Trophoblast cell (in vitro differentiated cells and primary cell): ENCODE data around the gene DRAM2.

Experiments
- DNase-seq, 2 donors: peaks; one replicate each; pipeline ENCODE4 v3.0.0-alpha.2; 2016
- H2AFZ ChIP-seq: 2 replicates; pipeline ENCODE4 v1.6.1; 2013; ENCODE audit warnings: low read length, moderate library complexity, mild to moderate bottlenecking; ENCODE audit not compliant: insufficient read depth, poor library complexity
- H2AK5ac ChIP-seq: 2 replicates; pipeline ENCODE4 v1.6.1; 2013; ENCODE audit warnings: mild to moderate bottlenecking, low read length
- H2BK120ac ChIP-seq: 2 replicates; pipeline ENCODE4 v1.6.1; 2013; ENCODE audit warnings: low read length, mild to moderate bottlenecking, moderate library complexity; ENCODE audit not compliant: insufficient read depth, poor library complexity
- H2BK12ac ChIP-seq: 2 replicates; pipeline ENCODE4 v1.6.1; 2013; ENCODE audit warnings: mild to moderate bottlenecking, low read length, moderate library complexity
- H2BK5ac ChIP-seq: 2 replicates; pipeline ENCODE4 v1.6.1; 2013; ENCODE audit warnings: low read length, low read depth, moderate library complexity, mild to moderate bottlenecking; ENCODE audit not compliant: poor library complexity
- H3K14ac ChIP-seq: 2 replicates; pipeline ENCODE4 v1.6.1; 2013; ENCODE audit warnings: mild to moderate bottlenecking, low read length
- H3K18ac ChIP-seq: 2 replicates; pipeline ENCODE4 v1.6.1; 2013; ENCODE audit warnings: mild to moderate bottlenecking, low read length
- H3K23ac ChIP-seq: 2 replicates; pipeline ENCODE4 v1.6.1; 2013; ENCODE audit warnings: low read length
- H3K27ac ChIP-seq: 2 replicates; pipeline ENCODE4 v1.5.1; 2013; ENCODE audit warnings: low read depth, mild to moderate bottlenecking, inconsistent platforms, low read length, moderate library complexity
- H3K27me3 ChIP-seq: 2 replicates; pipeline ENCODE4 v1.6.1; 2013; ENCODE audit warnings: inconsistent platforms, mild to moderate bottlenecking, low read length, moderate library complexity; ENCODE audit not compliant: insufficient read depth
- H3K36me3 ChIP-seq, 2 experiments: 1 replicate in 1 of 2; 2 replicates in 1 of 2; pipeline ENCODE4 v1.6.1; 2013; ENCODE audit warnings: low read length in 2 of 2, mild to moderate bottlenecking in 2 of 2, moderate library complexity in 1 of 2; ENCODE audit not compliant: insufficient read depth in 2 of 2, control insufficient read depth in 1 of 2
- H3K4ac ChIP-seq: 2 replicates; pipeline ENCODE4 v1.6.1; 2013; ENCODE audit warnings: low read depth, mild to moderate bottlenecking, low read length, moderate library complexity
- H3K4me1 ChIP-seq, 2 experiments: 1 replicate in 1 of 2; 2 replicates in 1 of 2; pipeline ENCODE4 v1.6.1; 2013; ENCODE audit warnings: low read length in 2 of 2, mild to moderate bottlenecking in 2 of 2, moderate library complexity in 1 of 2; ENCODE audit not compliant: insufficient read depth in 2 of 2, control insufficient read depth in 1 of 2
- H3K4me2 ChIP-seq: 2 replicates; pipeline ENCODE4 v1.6.1; 2013; ENCODE audit warnings: inconsistent platforms, mild to moderate bottlenecking, low read length, moderate library complexity
- H3K4me3 ChIP-seq: 2 replicates; pipeline ENCODE4 v1.5.1; 2013; ENCODE audit warnings: mild to moderate bottlenecking, low read depth, low read length, inconsistent platforms
- H3K79me1 ChIP-seq: one replicate; pipeline ENCODE4 v1.6.1; 2013; ENCODE audit warnings: low read length
- H3K79me2 ChIP-seq: 2 replicates; pipeline ENCODE4 v1.6.1; 2013; ENCODE audit warnings: low read length, mild to moderate bottlenecking; ENCODE audit not compliant: control insufficient read depth, insufficient read depth, poor library complexity
- H3K9ac ChIP-seq: 2 replicates; pipeline ENCODE4 v1.6.1; 2013; ENCODE audit warnings: mild to moderate bottlenecking, low read length
- H3K9me3 ChIP-seq: 2 replicates; pipeline ENCODE4 v1.6.1; 2013; ENCODE audit warnings: low read depth, mild to moderate bottlenecking, control low read depth, inconsistent platforms, low read length; ENCODE audit not compliant: insufficient read depth
- H4K12ac ChIP-seq: 2 replicates; pipeline ENCODE4 v1.6.1; 2013; ENCODE audit warnings: low read depth, mild to moderate bottlenecking, low read length, moderate library complexity
- H4K8ac ChIP-seq: 2 replicates; pipeline ENCODE4 v1.6.1; 2013; ENCODE audit warnings: low read depth, mild to moderate bottlenecking, low read length, moderate library complexity
- H4K91ac ChIP-seq: one replicate; pipeline ENCODE4 v1.6.1; 2013; ENCODE audit warnings: low read depth, mild to moderate bottlenecking, low read length, moderate library complexity
- WGBS: extraction: QIAGEN DNeasy Blood & Tissue Kit; methylation state at CpG from one replicate; pipeline ENCODE4 v1.1.7; 2013; ENCODE audit warnings: missing lambda C conversion rate; ENCODE audit not compliant: insufficient read length, insufficient coverage; ENCODE audit errors: extremely low coverage; 5-methylcytosine and 5-hydroxymethylcytosine counted together

Gene DRAM2

DNA sequence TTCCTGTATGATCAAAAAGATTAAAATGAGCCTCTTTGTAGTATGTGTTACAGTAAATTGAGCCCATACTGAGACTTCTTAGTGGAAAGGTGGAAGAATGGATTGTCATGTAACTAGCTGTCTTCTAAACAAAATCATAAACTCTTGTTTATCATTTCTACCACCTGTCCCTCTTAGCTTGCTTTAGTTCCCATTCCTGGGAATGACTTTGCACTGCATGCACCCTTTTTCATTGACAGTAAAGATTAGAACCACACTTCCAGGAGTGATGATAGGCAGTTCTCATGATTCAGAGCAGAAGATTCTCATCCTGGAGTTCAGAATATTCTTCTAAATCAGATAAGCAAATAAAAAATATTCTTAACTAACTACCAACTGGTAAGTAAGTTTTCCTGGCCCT, 32.6 kb upstream of the DRAM2 start:
- H2BK5ac ChIP-seq, result no peak overlapping the region
- no peaks in the 10 kb centered on the region for H3K27me3 ChIP-seq
- H3K27ac ChIP-seq, result no peak overlapping the region
- no peaks in the 10 kb centered on the region for H3K79me2 ChIP-seq
- DNase-seq, result no peak
- H4K91ac ChIP-seq, result no peak overlapping the region
- no peak overlapping the region for H3K4ac ChIP-seq
- no peaks in the 10 kb centered on the region for H3K79me1 ChIP-seq
- H2BK120ac ChIP-seq, result no peak overlapping the region
- H3K36me3 ChIP-seq, result peaks cover 5% of the 10 kb centered on the region in 2 experiments
- no peak overlapping the region for H2AFZ ChIP-seq
- H3K4me1 ChIP-seq, result no peaks in the 10 kb centered on the region
- H3K18ac ChIP-seq, result no peak overlapping the region
- no peaks in the 10 kb centered on the region for H3K9me3 ChIP-seq
- H3K4me3 ChIP-seq, result no peak overlapping the region
- no peak overlapping the region for H3K4me2 ChIP-seq
- no peak overlapping the region for H3K9ac ChIP-seq
- no peak overlapping the region for H3K23ac ChIP-seq
- H3K14ac ChIP-seq, result no peak overlapping the region
- no peak overlapping the region for H4K8ac ChIP-seq
- H2AK5ac ChIP-seq, result no peak overlapping the region
- H2BK12ac ChIP-seq, result no peak overlapping the region
- H4K12ac ChIP-seq, result no peak overlapping the region

DNA sequence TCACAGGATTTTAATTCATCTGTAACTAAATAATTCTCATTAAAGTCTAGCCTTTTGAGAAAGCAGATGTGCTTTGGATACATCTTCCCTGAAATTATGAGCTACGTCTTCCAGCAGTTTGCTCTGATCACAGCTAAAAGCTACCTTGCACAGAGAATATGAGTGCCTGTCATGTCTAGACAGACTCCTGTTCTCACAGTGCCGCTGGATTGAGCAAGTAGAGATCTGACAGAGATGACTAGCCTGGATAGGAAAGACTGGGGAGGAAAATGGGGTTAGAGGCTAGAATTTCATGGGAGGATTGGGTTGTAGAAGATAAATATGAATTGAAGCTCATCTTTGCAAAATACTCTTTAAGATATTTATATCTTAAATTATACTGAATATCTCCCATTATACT, 24.3 kb upstream of the DRAM2 start:
- Histone ChIP-seq H3K27me3 (no peaks in the 10 kb centered on the region), H4K91ac (no peak overlapping the region), H3K9ac (no peak overlapping the region), H3K27ac (no peak overlapping the region), H3K36me3 (peaks cover 3 to 4% of the 10 kb centered on the region in 2 experiments), H4K12ac (no peak overlapping the region), H2AK5ac (no peak overlapping the region), H3K79me2 (no peaks in the 10 kb centered on the region), H3K4ac (no peak overlapping the region), H2BK5ac (no peak overlapping the region), H3K23ac (no peak overlapping the region), H3K4me1 (peaks cover 0 to 1% of the 10 kb centered on the region in 2 experiments), H3K4me2 (no peak overlapping the region), H2BK120ac (no peak overlapping the region), H3K14ac (no peak overlapping the region), H3K79me1 (no peaks in the 10 kb centered on the region), H3K9me3 (no peaks in the 10 kb centered on the region), H2BK12ac (no peak overlapping the region), H4K8ac (no peak overlapping the region), H3K18ac (no peak overlapping the region), H2AFZ (no peak overlapping the region), H3K4me3 (no peak overlapping the region)
- no CpG with 5 or more reads among the region's 2 CpGs for WGBS
- peak; percentile 11 to 50 for DNase-seq

DNA sequence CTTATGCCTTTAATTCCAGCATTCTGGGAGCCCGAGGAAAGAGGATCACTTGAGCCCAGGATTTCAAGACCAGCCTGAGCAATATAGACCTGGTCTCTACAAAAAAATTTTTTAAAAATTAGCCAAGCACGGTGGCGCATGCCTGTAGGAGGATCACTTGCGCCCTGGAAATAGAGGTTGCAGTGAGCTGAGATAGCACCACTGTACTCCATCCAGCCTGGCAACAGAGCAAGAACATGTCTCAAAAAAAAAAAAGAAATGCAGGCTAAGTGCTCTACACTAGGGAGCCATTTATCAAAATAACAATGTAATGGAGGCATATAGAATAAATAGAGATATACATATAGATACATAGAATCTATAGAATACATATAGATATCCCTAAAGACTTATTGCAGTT, 23.5 kb upstream of the DRAM2 start:
- no CpG with 5 or more reads among the region's 4 CpGs for WGBS
- peak overlapping the region; percentile 60 for H2BK120ac ChIP-seq
- DNase-seq, result no peak
- H3K4me2 ChIP-seq, result no peak overlapping the region
- H2AK5ac ChIP-seq, result no peak overlapping the region
- no peak overlapping the region for H3K18ac ChIP-seq
- no peak overlapping the region for H4K8ac ChIP-seq
- no peaks in the 10 kb centered on the region for H3K79me1 ChIP-seq
- H4K12ac ChIP-seq, result peak overlapping the region; percentile 43
- H3K4ac ChIP-seq, result no peak overlapping the region
- H2BK12ac ChIP-seq, result no peak overlapping the region
- no peak overlapping the region for H3K9ac ChIP-seq
- H2AFZ ChIP-seq, result no peak overlapping the region
- H4K91ac ChIP-seq, result no peak overlapping the region
- H3K27me3 ChIP-seq, result no peaks in the 10 kb centered on the region
- no peaks in the 10 kb centered on the region for H3K79me2 ChIP-seq
- no peak overlapping the region for H2BK5ac ChIP-seq
- peaks cover under 1 to 4% of the 10 kb centered on the region in 2 experiments for H3K36me3 ChIP-seq
- H3K27ac ChIP-seq, result no peak overlapping the region
- no peak overlapping the region for H3K4me3 ChIP-seq
- no peaks in the 10 kb centered on the region for H3K9me3 ChIP-seq
- H3K4me1 ChIP-seq, result peaks cover 0 to 1% of the 10 kb centered on the region in 2 experiments
- no peak overlapping the region for H3K14ac ChIP-seq
- no peak overlapping the region for H3K23ac ChIP-seq

DNA sequence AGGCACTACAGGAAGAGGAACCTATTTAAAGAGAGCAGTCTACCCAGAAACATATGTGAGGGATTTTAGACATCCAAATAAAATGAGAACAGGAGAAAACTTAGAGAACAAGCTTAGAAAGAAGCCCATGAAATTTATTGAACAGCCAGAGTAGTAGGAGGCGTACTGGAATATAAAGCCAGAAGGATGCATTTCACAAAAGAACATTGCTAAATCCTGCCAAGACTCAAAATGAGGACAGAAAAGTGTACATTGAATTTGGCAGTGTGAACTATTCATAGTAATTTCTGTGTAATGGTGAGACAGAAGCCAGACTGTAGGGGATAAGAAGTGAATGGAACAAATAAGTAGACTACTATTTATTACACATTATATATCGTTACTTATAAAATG, 22.6 kb upstream of the DRAM2 start:
- no CpG with 5 or more reads among the region's 2 CpGs for WGBS
- no peaks in the 10 kb centered on the region for H3K79me2 ChIP-seq
- H3K4me1 ChIP-seq, result peaks cover 0 to 1% of the 10 kb centered on the region in 2 experiments
- H4K12ac ChIP-seq, result no peak overlapping the region
- H3K18ac ChIP-seq, result no peak overlapping the region
- no peak overlapping the region for H2BK12ac ChIP-seq
- no peak overlapping the region for H3K14ac ChIP-seq
- peak overlapping the region; percentile 23 for H3K27ac ChIP-seq
- H3K4me2 ChIP-seq, result no peak overlapping the region
- no peak overlapping the region for H4K8ac ChIP-seq
- H3K9ac ChIP-seq, result no peak overlapping the region
- no peak overlapping the region for H3K4me3 ChIP-seq
- no peak overlapping the region for H2AK5ac ChIP-seq
- peaks cover 0 to 1% of the 10 kb centered on the region in 2 experiments for H3K36me3 ChIP-seq
- no peak overlapping the region for H2BK5ac ChIP-seq
- no peaks in the 10 kb centered on the region for H3K9me3 ChIP-seq
- no peak overlapping the region for H4K91ac ChIP-seq
- H2AFZ ChIP-seq, result no peak overlapping the region
- no peaks in the 10 kb centered on the region for H3K79me1 ChIP-seq
- no peak overlapping the region for H2BK120ac ChIP-seq
- H3K27me3 ChIP-seq, result no peaks in the 10 kb centered on the region
- no peak for DNase-seq
- H3K4ac ChIP-seq, result no peak overlapping the region
- H3K23ac ChIP-seq, result no peak overlapping the region
